IMR-90 (cell line): ENCODE data around the gene NDUFB7. TPM values are rescaled to one million over a fixed set of nuclear protein-coding genes. Genes with fewer than 3 reads are reported as not detected.

Experiments
- ATAC-seq: fragments of 200-7000 bp; cut with Tn5 transposase; 2 replicates; pipeline ENCODE4 v1.9.1; 2020; ENCODE audit warnings: low read depth, mild to moderate bottlenecking, moderate library complexity
- BruUV-seq: library from RNA; stranded (reverse); fragments of 400-500 nt; replicated peaks from 2 replicates; lab custom pipeline; 2021; lab: Mats Ljungman, UMichigan
- CTCF ChIA-PET: fragments of 300-600 bp; formaldehyde crosslinking; extraction: SDS; loops from one replicate; lab custom pipeline; 2021; ENCODE audit warnings: antibody characterized with exemption; lab: Yijun Ruan, JAX
- POLR2A ChIA-PET: fragments of 300-600 bp; sonication (Branson Sonifier 250); formaldehyde crosslinking; loops from one replicate; lab custom pipeline; 2022; ENCODE audit warnings: antibody characterized with exemption; ENCODE audit not compliant: unreplicated experiment; lab: Charles Lee
- DNase-seq: peaks from one replicate; pipeline ENCODE4 v3.0.0; 2013
- H2AFZ ChIP-seq: replicated peaks from 2 replicates; pipeline ENCODE3; 2013; ENCODE audit warnings: low read length, mild to moderate bottlenecking; ENCODE audit not compliant: poor library complexity
- H2AK5ac ChIP-seq: 2 replicates; pipeline ENCODE4 v1.6.1; 2013; ENCODE audit warnings: low read depth, low read length, inconsistent platforms
- H2AK9ac ChIP-seq: replicated peaks from 2 replicates; pipeline ENCODE3; 2013; ENCODE audit warnings: mild to moderate bottlenecking, low read depth, low read length, moderate library complexity; ENCODE audit not compliant: poor library complexity
- H2BK120ac ChIP-seq: 2 replicates; pipeline ENCODE4 v1.6.1; 2013; ENCODE audit warnings: low read depth, low read length, inconsistent platforms
- H2BK15ac ChIP-seq: 3 replicates; pipeline ENCODE4 v1.6.1; 2013; ENCODE audit warnings: low read depth, low read length, inconsistent platforms
- H2BK20ac ChIP-seq: 2 replicates; pipeline ENCODE4 v1.6.1; 2013; ENCODE audit warnings: low read depth, mild to moderate bottlenecking, inconsistent platforms, low read length, moderate library complexity
- H2BK5ac ChIP-seq: 2 replicates; pipeline ENCODE4 v1.6.1; 2013; ENCODE audit warnings: mild to moderate bottlenecking, low read depth, low read length, inconsistent platforms; ENCODE audit not compliant: poor library complexity, severe bottlenecking
- H3K14ac ChIP-seq: replicated peaks from 2 replicates; pipeline ENCODE4 v1.6.1; 2013; ENCODE audit warnings: low read depth, low read length, inconsistent platforms
- H3K18ac ChIP-seq: 2 replicates; pipeline ENCODE4 v1.6.1; 2013; ENCODE audit warnings: low read depth, low read length, control low read depth
- H3K23ac ChIP-seq: 2 replicates; pipeline ENCODE4 v1.6.1; 2013; ENCODE audit warnings: low read depth, low read length, inconsistent platforms
- H3K27ac ChIP-seq: 2 replicates; pipeline ENCODE4 v1.5.1; 2013; ENCODE audit warnings: mild to moderate bottlenecking, control low read depth, low read length; ENCODE audit not compliant: insufficient read depth
- H3K27me3 ChIP-seq: 2 replicates; pipeline ENCODE4 v1.6.1; 2013; ENCODE audit warnings: low read length; ENCODE audit not compliant: control insufficient read depth, insufficient read depth
- H3K36me3 ChIP-seq: 2 replicates; pipeline ENCODE4 v1.6.1; 2013; ENCODE audit warnings: low read length, mixed read lengths; ENCODE audit not compliant: control insufficient read depth, insufficient read depth
- H3K4ac ChIP-seq: 2 replicates; pipeline ENCODE4 v1.6.1; 2013; ENCODE audit warnings: low read depth, low read length, inconsistent platforms
- H3K4me1 ChIP-seq: 2 replicates; pipeline ENCODE4 v1.6.1; 2013; ENCODE audit warnings: low read length, mixed read lengths; ENCODE audit not compliant: control insufficient read depth, insufficient read depth
- H3K4me2 ChIP-seq: 2 replicates; pipeline ENCODE4 v1.6.1; 2013; ENCODE audit warnings: low read depth, mild to moderate bottlenecking, control low read depth, low read length, moderate library complexity
- H3K4me3 ChIP-seq: 2 replicates; pipeline ENCODE4 v1.5.1; 2013; ENCODE audit warnings: low read depth, mild to moderate bottlenecking, control low read depth, low read length, moderate library complexity; ENCODE audit not compliant: insufficient read depth
- H3K56ac ChIP-seq: 2 replicates; pipeline ENCODE4 v1.6.1; 2013; ENCODE audit warnings: low read length, inconsistent platforms; ENCODE audit not compliant: insufficient read depth; ENCODE audit errors: extremely low read depth
- H3K79me1 ChIP-seq, 2 experiments: 2 replicates each; pipeline ENCODE4 v1.6.1; 2013; ENCODE audit warnings: low read length in 2 of 2, inconsistent platforms in 1 of 2, low read depth in 1 of 2
- H3K9ac ChIP-seq: 2 replicates; pipeline ENCODE4 v1.6.1; 2013; ENCODE audit warnings: low read depth, low read length, control low read depth
- H3K9me1 ChIP-seq: 2 replicates; pipeline ENCODE4 v1.6.1; 2013; ENCODE audit warnings: low read length, inconsistent platforms; ENCODE audit not compliant: insufficient read depth
- H3K9me3 ChIP-seq: 2 replicates; pipeline ENCODE4 v1.6.1; 2013; ENCODE audit warnings: low read length; ENCODE audit not compliant: control insufficient read depth, insufficient read depth
- H4K20me1 ChIP-seq: 2 replicates; pipeline ENCODE4 v1.6.1; 2013; ENCODE audit warnings: low read length, inconsistent platforms; ENCODE audit not compliant: insufficient read depth
- H4K5ac ChIP-seq: 2 replicates; pipeline ENCODE4 v1.6.1; 2013; ENCODE audit warnings: mild to moderate bottlenecking, low read depth, low read length, control low read depth
- H4K8ac ChIP-seq, 2 experiments: 2 replicates each; pipeline ENCODE4 v1.6.1; 2013; ENCODE audit warnings: low read depth in 2 of 2, low read length in 2 of 2, control low read depth in 1 of 2, inconsistent platforms in 1 of 2
- H4K91ac ChIP-seq: 2 replicates; pipeline ENCODE4 v1.6.1; 2013; ENCODE audit warnings: low read depth, low read length, inconsistent platforms; ENCODE audit not compliant: insufficient read depth
- CEBPB ChIP-seq: IDR thresholded peaks from 2 replicates; pipeline ENCODE4 v1.6.1; 2012; ENCODE audit warnings: low read depth, low read length, improper control_type of control experiment
- CHD1 ChIP-seq: IDR thresholded peaks from 2 replicates; pipeline ENCODE4 v1.6.1; 2012; ENCODE audit warnings: low read depth, low read length, improper control_type of control experiment
- MAFK ChIP-seq: IDR thresholded peaks from 2 replicates; pipeline ENCODE4 v1.6.1; 2012; ENCODE audit warnings: low read depth, low read length, improper control_type of control experiment
- NFE2L2 ChIP-seq: fragments of 150-350 bp; IDR thresholded peaks from 2 replicates; pipeline ENCODE4 v1.6.1; 2016; ENCODE audit warnings: low read depth, mild to moderate bottlenecking, low read length
- POLR2A ChIP-seq: IDR thresholded peaks from 2 replicates; pipeline ENCODE4 v1.6.1; 2012; ENCODE audit warnings: mild to moderate bottlenecking, low read depth, low read length
- RCOR1 ChIP-seq: IDR thresholded peaks from 2 replicates; pipeline ENCODE4 v1.6.1; 2012; ENCODE audit warnings: mild to moderate bottlenecking, low read length, improper control_type of control experiment; ENCODE audit not compliant: insufficient replicate concordance
- WGBS, 2 experiments: methylation state at CpG; one replicate each; pipeline versions ENCODE4 v1.1.5 to v1.1.7; 2013; ENCODE audit warnings: missing lambda C conversion rate in 2 of 2; ENCODE audit not compliant: insufficient read length in 1 of 2; ENCODE audit errors: extremely low coverage in 2 of 2; 5-methylcytosine and 5-hydroxymethylcytosine counted together
- dilution Hi-C: fragments of 300-500 bp; cut with HindIII; formaldehyde crosslinking; loops from one replicate; pipeline ENCODE4 v1.14.3; 2018; ENCODE audit warnings: low sequenced_read_pairs; ENCODE audit not compliant: unreplicated experiment
- in situ Hi-C: fragments of 300-500 bp; cut with MboI; formaldehyde crosslinking; loops from 3 replicates; pipeline ENCODE4 v1.14.3; 2019; ENCODE audit warnings: low sequenced_read_pairs, inconsistent platforms, mixed read lengths
- intact Hi-C: fragments of 100-400 bp; cut with micrococcal nuclease; formaldehyde crosslinking; loops from 2 replicates; pipeline ENCODE4 v1.10.0; 2022
- polyA plus RNA-seq, 3 experiments: library from polyadenylated mRNA; depleted of rRNA; stranded (reverse); fragments of >200 nt; gene quantifications; 2 replicates each; pipeline ENCODE4 v1.2.3, GENCODE V29; 2012; ENCODE audit warnings: low replicate concordance in 1 of 3
- total RNA-seq: library from RNA; depleted of rRNA; stranded (reverse); fragments of >200 nt; gene quantifications from 2 replicates; pipeline ENCODE4 v1.2.3, GENCODE V29; 2012
- TF ChIP-seq, protein P1 (sequence below): fragments of 150-350 bp; IDR thresholded peaks from 2 replicates; pipeline ENCODE4 v1.6.1; 2016; ENCODE audit warnings: low read depth, mild to moderate bottlenecking, low read length, moderate library complexity, borderline replicate concordance
- TF ChIP-seq, protein P2 (sequence below): conservative IDR thresholded peaks from 2 replicates; pipeline ENCODE4 v1.5.1; 2012; ENCODE audit warnings: mild to moderate bottlenecking, low read depth, low read length, improper control_type of control experiment

The NDUFB7 gene
- total and polyA plus RNA-seq, 2 of the 4 experiments (the other 2 are of a cell fraction): 436 to 523 TPM

GRCh38 chr19:14599548-14600147 is 27.8 kb upstream of the NDUFB7 start:
- Histone ChIP-seq H2AFZ (no peak overlapping the region), H2BK20ac (no peak overlapping the region), H4K20me1 (no peaks in the 10 kb centered on the region), H3K23ac (no peak overlapping the region), H2BK5ac (no peak overlapping the region), H3K18ac (no peak overlapping the region), H3K79me1 (no peaks in the 10 kb centered on the region), H2AK5ac (no peak overlapping the region), H3K9ac (no peak overlapping the region), H4K5ac (no peak overlapping the region), H3K4ac (no peak overlapping the region), H2AK9ac (no peak overlapping the region), H3K4me2 (no peak overlapping the region), H3K14ac (no peak overlapping the region), H3K27ac (no peak overlapping the region), H3K4me1 (no peaks in the 10 kb centered on the region), H2BK120ac (no peak overlapping the region), H3K4me3 (no peak overlapping the region), H3K27me3 (no peaks in the 10 kb centered on the region), H3K9me3 (peaks cover 1% of the 10 kb centered on the region; the same call in 1 of the 2 replicates), H4K91ac (no peak overlapping the region), H3K56ac (no peak overlapping the region), H3K36me3 (no peaks in the 10 kb centered on the region), H4K8ac (no peak overlapping the region), H3K9me1 (no peaks in the 10 kb centered on the region), H2BK15ac (no peak overlapping the region)
- no TSS peak for BruUV-seq
- 86% methylated on average over 2 of the region's 8 CpGs; no CpG with 5 or more reads in 1 of the 2 experiments for WGBS, 2 experiments
- DNase-seq: no peak
- TF ChIP-seq POLR2A (no peak), MAFK (no peak), CHD1 (no peak), NFE2L2 (no peak), CEBPB (no peak), RCOR1 (no peak)
- TF ChIP-seq, protein P1, sequence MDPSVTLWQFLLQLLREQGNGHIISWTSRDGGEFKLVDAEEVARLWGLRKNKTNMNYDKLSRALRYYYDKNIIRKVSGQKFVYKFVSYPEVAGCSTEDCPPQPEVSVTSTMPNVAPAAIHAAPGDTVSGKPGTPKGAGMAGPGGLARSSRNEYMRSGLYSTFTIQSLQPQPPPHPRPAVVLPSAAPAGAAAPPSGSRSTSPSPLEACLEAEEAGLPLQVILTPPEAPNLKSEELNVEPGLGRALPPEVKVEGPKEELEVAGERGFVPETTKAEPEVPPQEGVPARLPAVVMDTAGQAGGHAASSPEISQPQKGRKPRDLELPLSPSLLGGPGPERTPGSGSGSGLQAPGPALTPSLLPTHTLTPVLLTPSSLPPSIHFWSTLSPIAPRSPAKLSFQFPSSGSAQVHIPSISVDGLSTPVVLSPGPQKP: no peak
- TF ChIP-seq, protein P2, sequence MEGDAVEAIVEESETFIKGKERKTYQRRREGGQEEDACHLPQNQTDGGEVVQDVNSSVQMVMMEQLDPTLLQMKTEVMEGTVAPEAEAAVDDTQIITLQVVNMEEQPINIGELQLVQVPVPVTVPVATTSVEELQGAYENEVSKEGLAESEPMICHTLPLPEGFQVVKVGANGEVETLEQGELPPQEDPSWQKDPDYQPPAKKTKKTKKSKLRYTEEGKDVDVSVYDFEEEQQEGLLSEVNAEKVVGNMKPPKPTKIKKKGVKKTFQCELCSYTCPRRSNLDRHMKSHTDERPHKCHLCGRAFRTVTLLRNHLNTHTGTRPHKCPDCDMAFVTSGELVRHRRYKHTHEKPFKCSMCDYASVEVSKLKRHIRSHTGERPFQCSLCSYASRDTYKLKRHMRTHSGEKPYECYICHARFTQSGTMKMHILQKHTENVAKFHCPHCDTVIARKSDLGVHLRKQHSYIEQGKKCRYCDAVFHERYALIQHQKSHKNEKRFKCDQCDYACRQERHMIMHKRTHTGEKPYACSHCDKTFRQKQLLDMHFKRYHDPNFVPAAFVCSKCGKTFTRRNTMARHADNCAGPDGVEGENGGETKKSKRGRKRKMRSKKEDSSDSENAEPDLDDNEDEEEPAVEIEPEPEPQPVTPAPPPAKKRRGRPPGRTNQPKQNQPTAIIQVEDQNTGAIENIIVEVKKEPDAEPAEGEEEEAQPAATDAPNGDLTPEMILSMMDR: no peak
- in situ Hi-C loops (loop anchor here (25.0 kb wide), 1 partner anchor 288 kb away; the partner anchor contains the start of gene OR7A17), intact Hi-C loops (no loop called here), dilution Hi-C loops (no loop called here)
- ChIA-PET POLR2A (interaction anchor here (0.7 kb wide), 1 partner anchor 22 kb away, joined by 17 read pairs; no protein-coding TSS in a partner anchor), CTCF (interaction anchor here (0.6 kb wide), 1 partner anchor 20 kb away, joined by 4 read pairs; no protein-coding TSS in a partner anchor)
- no peak for ATAC-seq
